Erythroblast (primary cell): ENCODE data around the gene BPIFB1.

Source experiments
- GATA1 ChIP-seq: IDR thresholded peaks from 2 replicates; pipeline ENCODE4 v1.6.1; 2011; ENCODE audit warnings: low read depth, mild to moderate bottlenecking, control low read depth, low read length, moderate library complexity
- POLR2A ChIP-seq: IDR thresholded peaks from 2 replicates; pipeline ENCODE4 v1.6.1; 2011; ENCODE audit warnings: mild to moderate bottlenecking, low read length

DNA sequence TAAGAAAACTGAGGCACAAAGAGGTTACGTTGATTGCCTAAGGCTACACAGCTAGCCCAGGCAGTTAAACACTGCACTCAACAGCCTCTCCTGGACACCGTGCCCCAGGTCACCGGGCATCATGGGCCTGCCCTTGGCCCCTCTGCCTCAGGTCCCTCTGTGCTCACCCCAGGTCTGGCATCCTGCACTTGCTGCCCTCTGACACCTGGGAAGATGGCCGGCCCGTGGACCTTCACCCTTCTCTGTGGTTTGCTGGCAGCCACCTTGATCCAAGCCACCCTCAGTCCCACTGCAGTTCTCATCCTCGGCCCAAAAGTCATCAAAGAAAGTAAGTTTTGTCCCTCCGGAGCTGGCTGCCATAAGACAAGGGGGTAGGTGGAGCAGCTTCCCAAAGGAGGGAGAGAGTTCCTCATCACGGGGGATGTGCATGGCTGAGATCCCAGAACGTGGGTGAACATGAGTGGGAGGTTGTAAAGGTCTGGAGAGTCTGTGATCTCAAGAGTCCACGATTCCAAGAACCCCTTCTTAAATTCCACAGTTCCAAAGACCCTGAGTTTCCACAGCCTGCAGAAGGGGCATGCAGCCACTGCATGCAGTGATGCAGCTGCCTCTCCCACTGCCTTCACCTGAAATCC lies 3.0 kb downstream of the BPIFB1 start:
- TF ChIP-seq POLR2A (no peak), GATA1 (no peak)
